ENCODE results near the gene ZBTB16.

DNA sequence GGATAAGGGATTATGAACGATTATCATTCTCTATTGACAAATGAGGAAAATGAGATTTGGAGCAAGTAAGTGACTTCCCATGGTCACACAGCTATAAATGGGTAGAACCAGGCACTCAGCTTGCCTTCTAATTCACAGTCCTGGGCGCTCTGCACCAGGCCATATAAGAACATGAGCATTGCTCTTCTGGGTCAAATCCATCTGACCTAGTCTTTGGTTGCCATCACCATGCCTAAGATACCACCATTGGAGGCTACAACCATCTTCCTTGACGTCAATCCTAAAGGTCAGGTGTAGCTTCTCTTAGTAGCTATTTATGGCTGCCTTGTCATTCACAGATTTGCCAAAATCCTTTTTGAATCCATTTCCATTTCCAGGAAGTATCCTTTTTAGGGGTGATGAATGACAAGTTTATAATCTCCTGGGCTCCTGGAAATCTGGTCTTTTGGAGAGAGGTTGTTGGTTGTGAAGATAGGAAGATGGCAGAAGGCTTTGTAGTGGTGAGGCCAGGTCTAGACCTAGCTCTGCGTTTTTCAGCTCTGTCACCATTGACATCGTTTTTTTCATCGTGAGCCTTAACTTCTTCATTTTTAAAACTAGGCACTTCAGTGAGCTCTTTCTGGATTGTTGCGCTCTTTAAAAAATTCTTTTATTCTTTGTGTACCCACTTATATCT, 11.1 kb downstream of the ZBTB16 start:
- TF ChIP-seq, protein P1, sequence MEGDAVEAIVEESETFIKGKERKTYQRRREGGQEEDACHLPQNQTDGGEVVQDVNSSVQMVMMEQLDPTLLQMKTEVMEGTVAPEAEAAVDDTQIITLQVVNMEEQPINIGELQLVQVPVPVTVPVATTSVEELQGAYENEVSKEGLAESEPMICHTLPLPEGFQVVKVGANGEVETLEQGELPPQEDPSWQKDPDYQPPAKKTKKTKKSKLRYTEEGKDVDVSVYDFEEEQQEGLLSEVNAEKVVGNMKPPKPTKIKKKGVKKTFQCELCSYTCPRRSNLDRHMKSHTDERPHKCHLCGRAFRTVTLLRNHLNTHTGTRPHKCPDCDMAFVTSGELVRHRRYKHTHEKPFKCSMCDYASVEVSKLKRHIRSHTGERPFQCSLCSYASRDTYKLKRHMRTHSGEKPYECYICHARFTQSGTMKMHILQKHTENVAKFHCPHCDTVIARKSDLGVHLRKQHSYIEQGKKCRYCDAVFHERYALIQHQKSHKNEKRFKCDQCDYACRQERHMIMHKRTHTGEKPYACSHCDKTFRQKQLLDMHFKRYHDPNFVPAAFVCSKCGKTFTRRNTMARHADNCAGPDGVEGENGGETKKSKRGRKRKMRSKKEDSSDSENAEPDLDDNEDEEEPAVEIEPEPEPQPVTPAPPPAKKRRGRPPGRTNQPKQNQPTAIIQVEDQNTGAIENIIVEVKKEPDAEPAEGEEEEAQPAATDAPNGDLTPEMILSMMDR (IDR thresholded peaks at IDR 0.05): no peak
- TF ChIP-seq POLR2AphosphoS5 (IDR thresholded peaks at IDR 0.05; ENCODE audit: low read depth, low read length): no peak

Measured in Panc1 (cell line).